ENCODE results near the gene SH3TC1. TPM values are rescaled to one million over a fixed set of nuclear protein-coding genes. Genes with fewer than 3 reads are reported as not detected.

The SH3TC1 gene
- total RNA-seq, 2 experiments from 2014 or later: 28.5 to 28.8 TPM

DNA sequence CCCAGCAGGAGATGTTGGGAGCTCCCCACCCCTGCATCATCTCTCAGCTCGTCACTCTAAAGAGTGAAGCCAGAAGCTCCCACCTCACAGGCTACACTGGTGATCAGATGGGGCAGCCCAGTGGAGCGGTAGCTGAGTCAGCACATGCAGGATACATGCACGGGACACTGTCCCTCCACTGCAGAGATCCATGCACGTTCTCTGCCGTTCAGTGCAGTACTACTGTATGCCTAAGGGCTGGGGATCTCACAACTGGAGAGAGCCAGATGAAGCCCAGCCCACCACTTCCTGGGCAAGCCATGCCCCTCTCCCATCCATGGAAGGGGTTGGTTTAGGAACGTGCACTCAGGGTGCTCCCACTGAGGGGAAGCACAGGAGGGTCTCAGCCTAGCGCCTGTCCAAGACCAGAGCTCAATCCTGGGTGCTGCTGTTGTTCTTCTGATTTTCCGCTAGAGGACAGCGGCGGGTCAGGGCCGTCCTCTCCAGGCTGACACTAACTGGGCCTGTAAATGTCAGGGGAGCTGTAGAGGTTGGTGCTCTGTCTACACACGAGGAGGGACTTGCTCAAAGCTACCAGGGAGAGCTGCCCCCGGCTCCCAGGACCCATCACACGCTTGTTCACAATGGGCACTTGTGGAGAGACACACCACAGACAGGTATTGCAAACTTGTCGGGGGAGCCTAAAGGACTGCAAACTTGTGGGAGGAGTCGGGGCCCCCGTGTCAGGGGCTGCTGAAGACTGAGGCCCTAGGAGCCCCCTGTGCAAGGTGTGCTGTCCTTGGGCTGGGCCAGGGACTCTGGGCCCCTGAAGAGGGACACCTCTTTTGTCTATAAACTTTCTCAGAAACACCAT lies 22.3 kb upstream of the SH3TC1 start:
- no peak overlapping the region for H3K27ac Mint-ChIP-seq
- no peak overlapping the region for H3K4me3 Mint-ChIP-seq
- DNase-seq: peak; percentile 64
- ChIA-PET POLR2A (no interaction called here), CTCF (interaction anchor here (0.6 to 2.2 kb wide), 30 partner anchors 9 to 739 kb away, joined by 3 to 19 read pairs (median 4); partner anchors contain the start of genes ABLIM2 and SH3TC1)
- peaks cover under 1% of the 10 kb centered on the region for H3K27me3 Mint-ChIP-seq
- H3K4me1 Mint-ChIP-seq (ENCODE audit: low read depth): peaks cover 5% of the 10 kb centered on the region
- no peaks in the 10 kb centered on the region for H3K36me3 Mint-ChIP-seq
- no peaks in the 10 kb centered on the region for H3K9me3 Mint-ChIP-seq
- intact Hi-C loops (cut with micrococcal nuclease): loop anchor here (1.0 to 2.0 kb wide), 3 partner anchors 16 to 226 kb away; no protein-coding TSS in a partner anchor

DNA sequence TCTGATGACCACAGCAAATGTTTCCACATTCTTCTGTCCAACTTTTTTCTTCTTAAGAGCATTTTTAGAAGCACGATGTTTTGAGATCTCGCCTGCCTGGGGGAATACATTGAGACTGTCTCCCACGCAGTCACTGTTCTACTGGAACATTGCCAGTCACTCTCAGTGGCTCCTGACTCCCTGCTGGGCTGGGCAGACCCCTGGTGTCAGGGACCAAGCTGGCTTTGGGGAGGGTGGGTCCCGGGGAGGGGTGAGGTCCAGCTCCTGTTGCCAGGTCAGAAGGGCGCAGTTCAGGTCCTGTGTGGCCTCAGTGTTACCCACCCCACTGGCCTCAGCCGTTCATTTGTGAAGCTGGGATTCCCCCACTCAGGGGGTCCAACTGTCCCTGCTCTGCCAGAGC lies 21.5 kb upstream of the SH3TC1 start:
- Mint-ChIP-seq H3K27me3 (no peaks in the 10 kb centered on the region), H3K36me3 (no peaks in the 10 kb centered on the region), H3K4me3 (no peak overlapping the region), H3K4me1 (ENCODE audit: low read depth) (peaks cover 1% of the 10 kb centered on the region), H3K27ac (no peak overlapping the region), H3K9me3 (no peaks in the 10 kb centered on the region)
- intact Hi-C loops (cut with micrococcal nuclease): loop anchor here (1.0 to 2.0 kb wide), 3 partner anchors 15 to 225 kb away; no protein-coding TSS in a partner anchor
- ChIA-PET POLR2A (no interaction called here), CTCF (interaction anchor here (1.1 to 2.2 kb wide), 18 partner anchors 10 to 291 kb away, joined by 3 to 19 read pairs (median 6); partner anchors contain the start of genes ABLIM2 and SH3TC1)
- DNase-seq: no peak

DNA sequence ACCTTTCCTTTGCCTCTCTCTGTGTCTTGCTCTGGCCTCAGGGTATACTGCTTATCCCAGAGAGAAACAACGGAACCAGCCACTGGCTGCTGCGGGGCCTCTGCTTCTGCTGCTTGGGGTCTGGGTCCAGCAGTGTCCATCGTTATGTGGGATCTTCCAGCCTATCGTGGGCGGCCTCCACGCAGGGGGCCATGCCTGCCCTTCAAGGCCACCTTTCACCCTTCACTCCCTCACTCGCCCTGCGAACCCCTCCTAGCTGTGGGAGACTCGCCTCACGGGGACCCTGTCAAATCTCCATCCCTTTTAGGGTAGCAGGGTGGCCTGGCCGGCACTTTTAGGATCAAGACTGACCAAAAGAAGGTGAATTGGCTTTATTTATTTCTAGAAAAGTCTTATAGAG lies 21.1 kb upstream of the SH3TC1 start:
- Mint-ChIP-seq H3K27me3 (no peaks in the 10 kb centered on the region), H3K27ac (no peak overlapping the region), H3K36me3 (no peaks in the 10 kb centered on the region), H3K4me1 (ENCODE audit: low read depth) (no peaks in the 10 kb centered on the region), H3K4me3 (no peak overlapping the region), H3K9me3 (no peaks in the 10 kb centered on the region)
- ChIA-PET POLR2A (no interaction called here), CTCF (interaction anchor here (2.2 kb wide), 1 partner anchor 21 kb away, joined by 17 read pairs; the partner anchor contains the start of gene SH3TC1)
- intact Hi-C loops (cut with micrococcal nuclease): loop anchor here (1.0 to 2.0 kb wide), 3 partner anchors 15 to 225 kb away; no protein-coding TSS in a partner anchor
- DNase-seq: no peak

DNA sequence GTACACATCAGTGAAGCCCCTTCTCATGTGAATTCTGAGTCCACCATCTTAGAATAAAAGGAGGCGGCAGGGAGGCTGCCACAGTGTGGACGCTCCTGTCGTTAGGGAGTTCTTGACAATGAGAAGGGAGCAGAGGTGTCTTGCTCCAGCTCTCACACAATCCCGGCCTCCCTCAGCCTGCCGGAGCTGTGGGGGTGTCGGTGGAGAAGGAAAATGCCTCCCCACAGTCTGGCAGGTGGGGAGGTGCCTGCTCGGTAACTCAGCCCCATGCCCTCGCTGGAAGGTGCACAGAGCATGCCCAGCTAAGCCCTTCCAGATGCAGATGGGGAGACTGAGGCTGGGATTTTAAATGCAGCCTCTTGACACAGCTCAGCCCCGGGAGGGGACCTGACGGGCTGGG lies 20.0 kb upstream of the SH3TC1 start:
- ChIA-PET POLR2A (no interaction called here), CTCF (interaction anchor here (0.7 to 1.1 kb wide), 2 partner anchors 19 to 63 kb away, joined by 3 read pairs; no protein-coding TSS in a partner anchor)
- intact Hi-C loops (cut with micrococcal nuclease): no loop called here
- Mint-ChIP-seq H3K36me3 (no peaks in the 10 kb centered on the region), H3K27me3 (no peaks in the 10 kb centered on the region), H3K4me1 (ENCODE audit: low read depth) (no peaks in the 10 kb centered on the region), H3K9me3 (no peaks in the 10 kb centered on the region), H3K4me3 (no peak overlapping the region), H3K27ac (no peak overlapping the region)
- no peak for DNase-seq

DNA sequence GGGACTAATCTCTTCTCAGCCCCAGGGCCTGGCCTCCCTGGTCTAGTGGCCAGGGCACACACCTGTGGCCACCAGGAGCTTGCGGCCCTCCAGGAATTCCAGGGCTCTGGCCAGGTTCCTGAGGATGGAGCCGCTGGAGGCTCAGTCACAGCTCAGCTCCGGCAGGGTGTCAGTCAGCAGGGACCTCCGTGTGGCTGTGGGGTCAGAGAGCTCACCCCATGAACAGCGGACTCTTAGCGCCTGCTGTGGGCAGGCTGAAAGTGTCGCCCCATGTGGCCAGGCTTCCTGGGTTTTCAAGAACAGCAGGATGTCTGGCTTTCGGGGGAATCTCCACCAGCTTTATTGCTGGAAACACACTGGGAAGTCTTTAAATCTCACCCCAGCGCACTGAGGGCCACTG lies 19.3 kb upstream of the SH3TC1 start:
- Mint-ChIP-seq H3K27me3 (no peaks in the 10 kb centered on the region), H3K4me1 (ENCODE audit: low read depth) (no peaks in the 10 kb centered on the region), H3K27ac (no peak overlapping the region), H3K4me3 (no peak overlapping the region), H3K9me3 (no peaks in the 10 kb centered on the region), H3K36me3 (no peaks in the 10 kb centered on the region)
- ChIA-PET CTCF (interaction anchor here (0.7 kb wide), 1 partner anchor 62 kb away, joined by 3 read pairs; no protein-coding TSS in a partner anchor), POLR2A (no interaction called here)
- intact Hi-C loops (cut with micrococcal nuclease): no loop called here
- DNase-seq: no peak

DNA sequence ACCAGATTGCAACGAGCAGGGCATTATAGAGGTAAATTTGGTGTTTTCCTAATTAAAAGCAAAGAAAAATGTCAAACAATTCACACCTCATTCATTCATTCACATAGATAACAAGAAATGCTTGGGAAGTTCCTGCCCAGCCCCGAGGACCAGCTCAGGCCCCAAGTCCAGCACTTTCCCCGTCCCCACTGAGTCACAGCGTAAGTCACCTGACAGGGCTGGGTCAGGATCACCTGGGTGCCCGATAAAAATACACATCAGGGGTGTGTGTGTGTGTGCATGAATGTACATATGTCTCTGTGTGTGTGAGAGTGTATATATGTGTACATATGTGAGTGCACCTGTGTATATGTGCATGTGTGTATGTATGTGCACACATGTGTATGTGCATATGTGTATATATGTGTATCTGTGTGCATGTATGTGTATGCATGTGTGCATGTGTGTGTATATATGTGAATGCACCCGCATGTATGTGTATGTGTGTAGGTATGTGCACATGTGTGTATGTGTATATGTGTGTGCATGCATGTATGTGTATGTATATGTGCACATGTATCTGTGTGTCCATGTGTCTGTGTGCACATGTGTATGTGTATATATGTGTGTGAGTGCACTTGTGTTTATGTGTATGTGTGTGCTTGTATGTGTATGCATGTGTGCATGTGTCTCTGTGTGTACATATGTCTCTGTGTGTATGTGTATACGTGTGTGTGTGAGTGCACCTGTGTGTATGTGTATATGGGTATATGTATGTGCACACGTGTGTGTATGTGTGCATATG lies 18.6 kb upstream of the SH3TC1 start:
- POLR2A ChIA-PET: no interaction called here

DNA sequence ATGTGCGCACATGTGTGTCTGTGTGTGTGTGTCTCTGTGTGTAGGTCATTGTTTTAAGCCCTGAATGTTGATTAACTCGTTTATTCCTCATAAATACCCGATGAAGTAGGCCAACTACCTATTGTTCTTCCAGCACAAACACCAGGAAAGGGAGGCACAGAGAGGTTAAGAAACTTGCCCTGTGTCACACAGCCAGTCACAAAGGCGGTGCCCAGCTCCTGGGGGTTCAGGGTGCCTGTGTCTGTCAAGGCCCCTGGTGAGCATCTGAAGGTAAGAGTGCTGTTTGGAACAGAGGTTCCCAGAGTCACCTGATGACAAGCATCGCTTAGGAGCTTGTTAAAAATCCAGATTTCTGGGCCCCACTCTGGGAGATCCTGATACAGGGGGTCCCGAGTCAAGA lies 18.0 kb upstream of the SH3TC1 start:
- H3K27me3 Mint-ChIP-seq: no peaks in the 10 kb centered on the region
- peak overlapping the region; percentile 14 for H3K27ac Mint-ChIP-seq
- H3K9me3 Mint-ChIP-seq: no peaks in the 10 kb centered on the region
- H3K4me3 Mint-ChIP-seq: no peak overlapping the region
- no peaks in the 10 kb centered on the region for H3K36me3 Mint-ChIP-seq
- intact Hi-C loops (cut with micrococcal nuclease): no loop called here
- no peak for DNase-seq
- CTCF ChIA-PET: interaction anchor here (1.0 kb wide), 1 partner anchor 221 kb away, joined by 3 read pairs; no protein-coding TSS in a partner anchor
- no peaks in the 10 kb centered on the region for H3K4me1 Mint-ChIP-seq (ENCODE audit: low read depth)
- POLR2A ChIA-PET: no interaction called here

More for the DNA sequence above, 18.6 kb upstream of the SH3TC1 start:
- H3K27me3 Mint-ChIP-seq: no peaks in the 10 kb centered on the region
- no peaks in the 10 kb centered on the region for H3K4me1 Mint-ChIP-seq (ENCODE audit: low read depth)
- intact Hi-C loops (cut with micrococcal nuclease): no loop called here
- CTCF ChIA-PET: no interaction called here
- no peak overlapping the region for H3K4me3 Mint-ChIP-seq
- DNase-seq: no peak
- H3K36me3 Mint-ChIP-seq: no peaks in the 10 kb centered on the region
- H3K27ac Mint-ChIP-seq: peak overlapping the region; percentile 14
- H3K9me3 Mint-ChIP-seq: no peaks in the 10 kb centered on the region

DNA sequence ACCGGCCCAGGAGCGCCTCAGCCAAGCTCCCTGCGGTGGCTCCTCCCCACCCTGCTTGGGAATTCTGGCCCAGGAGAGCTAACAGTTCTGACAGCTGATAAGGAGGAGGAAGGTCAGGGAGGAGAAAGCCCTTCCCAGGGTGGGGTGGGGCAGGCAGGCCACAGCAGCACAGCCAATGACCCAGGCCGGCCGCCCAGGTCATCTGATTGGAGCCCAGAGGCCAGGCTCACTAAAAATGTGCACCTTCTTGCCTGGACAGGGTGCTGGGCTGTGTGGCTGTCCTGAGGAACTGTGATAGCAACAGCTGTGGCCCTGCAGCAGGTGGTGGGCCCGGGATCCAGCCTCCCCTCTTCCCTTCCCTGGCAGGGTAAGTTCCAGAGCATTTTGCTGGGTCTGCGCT lies 17.2 kb upstream of the SH3TC1 start:
- intact Hi-C loops (cut with micrococcal nuclease): no loop called here
- ChIA-PET CTCF (interaction anchor here (1.0 kb wide), 1 partner anchor 221 kb away, joined by 3 read pairs; no protein-coding TSS in a partner anchor), POLR2A (no interaction called here)
- no peaks in the 10 kb centered on the region for H3K9me3 Mint-ChIP-seq
- no peaks in the 10 kb centered on the region for H3K4me1 Mint-ChIP-seq (ENCODE audit: low read depth)
- H3K4me3 Mint-ChIP-seq: no peak overlapping the region
- no peaks in the 10 kb centered on the region for H3K27me3 Mint-ChIP-seq
- no peaks in the 10 kb centered on the region for H3K36me3 Mint-ChIP-seq
- DNase-seq: no peak
- H3K27ac Mint-ChIP-seq: no peak overlapping the region

DNA sequence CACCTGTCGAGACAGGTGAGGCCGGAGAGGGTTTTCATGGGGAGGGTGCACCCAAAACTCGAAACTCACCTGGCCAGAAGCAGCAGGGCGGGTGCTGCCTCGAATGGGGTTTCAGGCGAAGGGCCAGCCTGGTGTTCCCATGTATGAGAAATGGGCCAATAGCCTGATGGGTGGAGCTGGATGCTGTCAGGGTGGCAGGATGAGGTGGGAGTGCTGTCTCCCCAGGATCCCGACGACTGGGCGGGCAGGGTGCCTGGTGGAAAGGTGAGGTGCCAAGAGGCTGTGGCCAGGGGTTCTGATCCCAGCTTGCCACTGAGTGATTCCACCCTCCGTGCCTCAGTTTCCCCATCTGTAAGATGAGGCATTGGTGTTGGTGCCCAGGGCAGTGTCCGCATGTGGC lies 16.8 kb upstream of the SH3TC1 start:
- H3K4me3 Mint-ChIP-seq: no peak overlapping the region
- H3K27me3 Mint-ChIP-seq: no peaks in the 10 kb centered on the region
- H3K36me3 Mint-ChIP-seq: no peaks in the 10 kb centered on the region
- POLR2A ChIA-PET: no interaction called here
- H3K4me1 Mint-ChIP-seq (ENCODE audit: low read depth): no peaks in the 10 kb centered on the region
- H3K9me3 Mint-ChIP-seq: no peaks in the 10 kb centered on the region
- H3K27ac Mint-ChIP-seq: no peak overlapping the region
- intact Hi-C loops (cut with micrococcal nuclease): no loop called here
- no peak for DNase-seq
- CTCF ChIA-PET: interaction anchor here (1.0 kb wide), 1 partner anchor 220 kb away, joined by 3 read pairs; no protein-coding TSS in a partner anchor

DNA sequence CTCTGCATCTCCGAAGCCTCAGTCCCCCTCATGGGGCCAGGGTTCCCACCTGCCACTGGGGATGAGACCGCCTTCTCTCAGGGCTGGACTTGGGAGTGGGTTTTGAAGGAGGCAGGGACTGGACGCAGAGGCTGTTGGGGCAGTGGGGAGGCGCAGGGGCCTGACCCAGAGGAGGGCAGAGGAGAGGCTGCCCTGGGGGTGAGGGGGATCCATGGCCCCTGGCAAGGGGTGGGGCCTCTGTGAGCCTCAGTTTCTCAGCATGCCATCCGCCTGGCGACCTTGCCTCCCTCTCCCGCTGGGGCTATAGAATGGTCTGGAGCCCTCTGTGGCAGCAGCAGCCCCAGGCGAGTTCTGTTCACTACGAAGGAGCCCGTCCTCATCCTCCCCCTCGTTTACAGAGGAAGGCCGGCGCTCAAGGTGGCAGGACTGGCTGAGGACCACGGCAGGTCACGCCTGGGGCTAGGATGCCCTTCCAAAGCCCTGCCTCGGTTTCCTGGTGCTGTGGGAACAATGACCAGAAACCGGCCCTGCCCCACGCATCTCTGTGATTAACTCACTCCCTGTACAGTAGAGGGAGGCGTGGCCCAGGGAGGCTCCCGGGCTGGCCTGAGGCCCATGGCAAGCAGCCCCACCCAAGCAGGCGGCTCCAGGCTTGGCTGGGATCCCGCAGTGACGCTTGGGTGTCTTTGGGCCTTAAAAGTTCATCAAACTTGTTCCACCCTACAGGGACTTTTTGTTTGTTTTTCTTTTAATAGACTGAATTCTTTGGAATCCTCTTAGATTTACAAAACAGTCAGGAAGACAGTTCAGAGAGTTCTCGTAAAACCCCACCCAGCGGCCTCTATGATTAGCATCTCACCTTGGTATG lies 16.0 kb upstream of the SH3TC1 start:
- ChIA-PET CTCF (no interaction called here), POLR2A (no interaction called here)
- intact Hi-C loops (cut with micrococcal nuclease): no loop called here
- no peak for DNase-seq
- no peak overlapping the region for H3K4me3 Mint-ChIP-seq
- H3K9me3 Mint-ChIP-seq: no peaks in the 10 kb centered on the region
- H3K4me1 Mint-ChIP-seq (ENCODE audit: low read depth): no peaks in the 10 kb centered on the region
- H3K27me3 Mint-ChIP-seq: no peaks in the 10 kb centered on the region
- H3K27ac Mint-ChIP-seq: no peak overlapping the region
- H3K36me3 Mint-ChIP-seq: no peaks in the 10 kb centered on the region

DNA sequence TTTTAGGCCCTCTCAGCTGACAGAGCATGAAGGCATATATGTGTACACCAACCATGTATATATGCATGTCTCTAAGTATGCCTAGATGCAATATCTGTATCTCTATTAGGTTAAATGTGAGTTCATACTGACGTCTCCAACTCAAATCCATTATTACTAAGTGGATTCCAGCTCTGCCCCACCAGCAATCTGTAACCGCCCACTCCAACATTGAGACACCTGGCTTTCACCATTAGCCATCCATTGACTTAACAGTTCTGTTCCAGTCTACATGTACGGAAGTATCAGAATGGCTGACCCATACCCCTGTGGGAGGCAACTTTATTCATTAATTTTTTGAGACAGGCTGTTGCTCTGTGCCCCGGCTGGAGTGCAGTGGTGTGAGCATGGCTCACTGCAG lies 15.0 kb upstream of the SH3TC1 start:
- Mint-ChIP-seq H3K27ac (no peak overlapping the region), H3K4me3 (no peak overlapping the region), H3K9me3 (no peaks in the 10 kb centered on the region), H3K36me3 (no peaks in the 10 kb centered on the region), H3K27me3 (no peaks in the 10 kb centered on the region), H3K4me1 (ENCODE audit: low read depth) (no peaks in the 10 kb centered on the region)
- POLR2A ChIA-PET: no interaction called here
- intact Hi-C loops (cut with micrococcal nuclease): no loop called here
- CTCF ChIA-PET: no interaction called here
- no peak for DNase-seq

Measured in activated CD4-positive, alpha-beta memory T cell treated with anti-CD3 and anti-CD28 coated beads for 36 hours (primary cell).